Panc1 (cell line): Measurements from ENCODE around the gene KAT6B. TPM values are rescaled to one million over a fixed set of nuclear protein-coding genes. Genes with fewer than 3 reads are reported as not detected.

Source experiments
- ATAC-seq: fragments of 200-7000 bp; cut with Tn5 transposase; 2 replicates; pipeline ENCODE4 v1.9.1; 2020; ENCODE audit warnings: mild to moderate bottlenecking, moderate library complexity
- BruUV-seq: library from RNA; stranded (reverse); fragments of 400-500 nt; replicated peaks from 2 replicates; lab custom pipeline; 2021; lab: Mats Ljungman, UMichigan
- CTCF ChIA-PET: fragments of 300-600 bp; sonication (Branson Sonifier 250); formaldehyde crosslinking; loops from one replicate; lab custom pipeline; 2022; ENCODE audit warnings: antibody characterized with exemption; lab: Charles Lee
- POLR2A ChIA-PET: fragments of 300-600 bp; sonication (Branson Sonifier 250); formaldehyde crosslinking; loops from one replicate; lab custom pipeline; 2022; ENCODE audit warnings: antibody characterized with exemption; lab: Charles Lee
- DNase-seq: peaks from one replicate; pipeline ENCODE4 v3.0.0-alpha.2; 2010; ENCODE audit warnings: low read depth, low spot score
- H3K27ac ChIP-seq: 2 replicates; pipeline ENCODE4 v1.5.1; 2011; ENCODE audit warnings: mild to moderate bottlenecking, low read length, inconsistent platforms
- H3K27me3 ChIP-seq: fragments of 200-500 bp; sonication (Bioruptor generic); 2 replicates; pipeline ENCODE4 v1.6.0; 2014; ENCODE audit warnings: low read length, inconsistent platforms; ENCODE audit not compliant: control insufficient read depth, insufficient read depth
- H3K36me3 ChIP-seq: fragments of 200-500 bp; sonication (Bioruptor generic); 2 replicates; pipeline ENCODE4 v1.5.1; 2014; ENCODE audit warnings: inconsistent platforms, mild to moderate bottlenecking, low read length, moderate library complexity; ENCODE audit not compliant: control insufficient read depth, insufficient read depth
- H3K4me1 ChIP-seq: 2 replicates; pipeline ENCODE4 v1.5.1; 2011; ENCODE audit warnings: inconsistent platforms, mild to moderate bottlenecking, low read length, moderate library complexity; ENCODE audit not compliant: control insufficient read depth, insufficient read depth
- H3K4me3 ChIP-seq, 2 experiments: 2 replicates each; pipeline ENCODE4 v1.5.1; 2011 to 2012; ENCODE audit warnings: low read depth in 2 of 2, low read length in 2 of 2, mild to moderate bottlenecking in 2 of 2, inconsistent platforms in 1 of 2, moderate library complexity in 1 of 2
- H3K9me3 ChIP-seq: fragments of 200-500 bp; sonication (Bioruptor generic); 2 replicates; pipeline ENCODE4 v1.5.1; 2014; ENCODE audit warnings: low read depth, mild to moderate bottlenecking, inconsistent platforms, low read length, moderate library complexity; ENCODE audit not compliant: control insufficient read depth, insufficient read depth
- POLR2AphosphoS5 ChIP-seq: IDR thresholded peaks from 2 replicates; pipeline ENCODE4 v1.6.1; 2012; ENCODE audit warnings: mild to moderate bottlenecking, low read depth, low read length, moderate library complexity
- SIN3A ChIP-seq: IDR thresholded peaks from 2 replicates; pipeline ENCODE4 v1.6.1; 2012; ENCODE audit warnings: low read depth, mild to moderate bottlenecking, low read length, moderate library complexity, borderline replicate concordance; ENCODE audit not compliant: insufficient read depth
- TCF7L2 ChIP-seq: IDR thresholded peaks from 2 replicates; pipeline ENCODE4 v1.6.1; 2011; ENCODE audit warnings: mild to moderate bottlenecking, low read depth, low read length, inconsistent platforms
- in situ Hi-C: cut with HindIII; loops from 2 replicates; pipeline ENCODE4 v1.10.0; 2016; ENCODE audit warnings: low sequenced_read_pairs, low pct_unique_long_range_greater_than_20kb
- intact Hi-C: fragments of 100-400 bp; cut with micrococcal nuclease; formaldehyde crosslinking; loops from one replicate; pipeline ENCODE4 v1.10.0; 2022; ENCODE audit not compliant: unreplicated experiment
- total RNA-seq: library from RNA; stranded (reverse); gene quantifications from one replicate; pipeline ENCODE4 v1.2.1, GENCODE V29; 2021; ENCODE audit not compliant: unreplicated experiment
- TF ChIP-seq, protein P1 (sequence below): fragments of 450-650 bp; IDR thresholded peaks from 2 replicates; pipeline ENCODE4 v1.5.1; 2017; ENCODE audit warnings: mild to moderate bottlenecking
- TF ChIP-seq, protein P2 (sequence below), 2 experiments: IDR thresholded peaks; 2 replicates each; pipeline ENCODE4 v1.6.1; 2011 to 2012; ENCODE audit warnings: low read depth in 2 of 2, control low read depth in 1 of 2, low read length in 1 of 2, mild to moderate bottlenecking in 1 of 2, moderate library complexity in 1 of 2; ENCODE audit not compliant: insufficient read depth in 1 of 2

Gene KAT6B
- total RNA-seq, 1 experiment from 2014 or later = 31.1 TPM

DNA sequence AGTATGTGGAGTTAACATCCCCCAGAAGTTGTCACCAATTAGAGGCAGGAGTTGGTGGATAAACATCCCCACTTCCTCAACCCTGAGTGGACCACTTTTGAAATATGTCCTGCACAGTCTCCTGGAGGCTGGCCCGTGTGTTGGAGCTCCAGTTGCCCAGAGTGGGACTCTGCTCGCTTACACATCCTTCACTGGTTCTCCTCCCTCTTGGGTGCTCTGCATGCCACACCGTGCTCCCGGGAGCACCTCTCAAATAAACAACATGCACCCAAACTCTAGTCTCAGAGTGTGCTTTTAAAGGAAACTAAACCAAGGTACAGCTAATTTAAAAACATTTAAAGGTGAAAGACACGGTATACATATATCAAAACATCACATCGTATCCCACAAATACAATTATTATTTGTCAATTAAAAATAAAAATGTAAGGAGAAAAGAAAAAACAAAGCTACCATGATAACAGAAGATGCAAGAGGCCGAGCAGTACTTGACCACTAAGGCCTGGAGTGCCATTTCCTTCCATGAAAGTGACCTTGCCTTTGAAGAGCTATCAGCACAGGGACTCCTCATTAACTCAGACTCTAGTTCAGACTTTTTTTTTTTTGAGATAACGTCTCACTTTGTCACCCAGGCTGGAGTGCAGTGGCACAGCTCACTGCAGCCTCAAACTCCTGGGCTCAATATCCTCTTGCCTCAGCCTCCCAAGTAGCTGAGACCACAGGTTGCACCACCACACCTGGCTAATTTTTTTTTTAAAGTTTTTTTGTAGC is 237.2 kb downstream of the KAT6B start:
- TF ChIP-seq POLR2AphosphoS5 (no peak), SIN3A (no peak), TCF7L2 (no peak)
- TF ChIP-seq, protein P1, sequence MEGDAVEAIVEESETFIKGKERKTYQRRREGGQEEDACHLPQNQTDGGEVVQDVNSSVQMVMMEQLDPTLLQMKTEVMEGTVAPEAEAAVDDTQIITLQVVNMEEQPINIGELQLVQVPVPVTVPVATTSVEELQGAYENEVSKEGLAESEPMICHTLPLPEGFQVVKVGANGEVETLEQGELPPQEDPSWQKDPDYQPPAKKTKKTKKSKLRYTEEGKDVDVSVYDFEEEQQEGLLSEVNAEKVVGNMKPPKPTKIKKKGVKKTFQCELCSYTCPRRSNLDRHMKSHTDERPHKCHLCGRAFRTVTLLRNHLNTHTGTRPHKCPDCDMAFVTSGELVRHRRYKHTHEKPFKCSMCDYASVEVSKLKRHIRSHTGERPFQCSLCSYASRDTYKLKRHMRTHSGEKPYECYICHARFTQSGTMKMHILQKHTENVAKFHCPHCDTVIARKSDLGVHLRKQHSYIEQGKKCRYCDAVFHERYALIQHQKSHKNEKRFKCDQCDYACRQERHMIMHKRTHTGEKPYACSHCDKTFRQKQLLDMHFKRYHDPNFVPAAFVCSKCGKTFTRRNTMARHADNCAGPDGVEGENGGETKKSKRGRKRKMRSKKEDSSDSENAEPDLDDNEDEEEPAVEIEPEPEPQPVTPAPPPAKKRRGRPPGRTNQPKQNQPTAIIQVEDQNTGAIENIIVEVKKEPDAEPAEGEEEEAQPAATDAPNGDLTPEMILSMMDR = no peak
- TF ChIP-seq, protein P2, sequence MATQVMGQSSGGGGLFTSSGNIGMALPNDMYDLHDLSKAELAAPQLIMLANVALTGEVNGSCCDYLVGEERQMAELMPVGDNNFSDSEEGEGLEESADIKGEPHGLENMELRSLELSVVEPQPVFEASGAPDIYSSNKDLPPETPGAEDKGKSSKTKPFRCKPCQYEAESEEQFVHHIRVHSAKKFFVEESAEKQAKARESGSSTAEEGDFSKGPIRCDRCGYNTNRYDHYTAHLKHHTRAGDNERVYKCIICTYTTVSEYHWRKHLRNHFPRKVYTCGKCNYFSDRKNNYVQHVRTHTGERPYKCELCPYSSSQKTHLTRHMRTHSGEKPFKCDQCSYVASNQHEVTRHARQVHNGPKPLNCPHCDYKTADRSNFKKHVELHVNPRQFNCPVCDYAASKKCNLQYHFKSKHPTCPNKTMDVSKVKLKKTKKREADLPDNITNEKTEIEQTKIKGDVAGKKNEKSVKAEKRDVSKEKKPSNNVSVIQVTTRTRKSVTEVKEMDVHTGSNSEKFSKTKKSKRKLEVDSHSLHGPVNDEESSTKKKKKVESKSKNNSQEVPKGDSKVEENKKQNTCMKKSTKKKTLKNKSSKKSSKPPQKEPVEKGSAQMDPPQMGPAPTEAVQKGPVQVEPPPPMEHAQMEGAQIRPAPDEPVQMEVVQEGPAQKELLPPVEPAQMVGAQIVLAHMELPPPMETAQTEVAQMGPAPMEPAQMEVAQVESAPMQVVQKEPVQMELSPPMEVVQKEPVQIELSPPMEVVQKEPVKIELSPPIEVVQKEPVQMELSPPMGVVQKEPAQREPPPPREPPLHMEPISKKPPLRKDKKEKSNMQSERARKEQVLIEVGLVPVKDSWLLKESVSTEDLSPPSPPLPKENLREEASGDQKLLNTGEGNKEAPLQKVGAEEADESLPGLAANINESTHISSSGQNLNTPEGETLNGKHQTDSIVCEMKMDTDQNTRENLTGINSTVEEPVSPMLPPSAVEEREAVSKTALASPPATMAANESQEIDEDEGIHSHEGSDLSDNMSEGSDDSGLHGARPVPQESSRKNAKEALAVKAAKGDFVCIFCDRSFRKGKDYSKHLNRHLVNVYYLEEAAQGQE (IDR thresholded peaks at IDR 0.05; ENCODE audit: insufficient read depth in 1 of 2, low read depth in 2 of 2, low read length in 1 of 2) = no peak
- H3K9me3 ChIP-seq = no peaks in the 10 kb centered on the region
- intact Hi-C loops = no loop called here
- ChIA-PET POLR2A (interaction anchor here (0.5 to 0.6 kb wide), 2 partner anchors 194 to 601 kb away, joined by 3 read pairs; no protein-coding TSS in a partner anchor), CTCF (no interaction called here)
- ATAC-seq (no peak), DNase-seq (no peak)
- H3K4me3 ChIP-seq = no peak overlapping the region
- H3K4me1 ChIP-seq = no peaks in the 10 kb centered on the region
- no peak overlapping the region for H3K27ac ChIP-seq
- H3K27me3 ChIP-seq = no peaks in the 10 kb centered on the region
- no peaks in the 10 kb centered on the region for H3K36me3 ChIP-seq
- no TSS peak for BruUV-seq
- in situ Hi-C loops = no loop called here

DNA sequence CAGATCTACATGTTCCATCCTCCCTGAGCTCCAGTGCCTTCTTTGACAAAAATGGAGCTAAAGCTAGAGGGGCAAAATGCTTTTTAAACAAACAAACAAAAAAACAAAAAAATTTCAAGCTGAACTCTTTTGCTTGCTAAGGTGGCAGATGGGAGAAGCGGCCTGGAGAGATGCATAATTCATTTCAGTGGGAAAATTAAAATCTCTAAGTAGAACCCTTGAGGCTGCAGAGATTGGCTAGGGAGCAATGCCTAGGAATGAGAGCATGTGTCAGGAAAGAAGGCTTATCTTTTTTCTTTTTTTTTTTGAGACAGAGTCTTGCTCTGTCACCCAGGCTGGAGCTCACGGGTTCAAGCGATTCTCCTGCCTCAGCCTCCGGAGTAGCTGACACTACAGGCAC is 238.7 kb downstream of the KAT6B start:
- no peaks in the 10 kb centered on the region for H3K27me3 ChIP-seq
- no peak for DNase-seq
- in situ Hi-C loops = no loop called here
- H3K9me3 ChIP-seq = no peaks in the 10 kb centered on the region
- no peak overlapping the region for H3K4me3 ChIP-seq
- intact Hi-C loops = no loop called here
- no peaks in the 10 kb centered on the region for H3K4me1 ChIP-seq
- no peak for TF ChIP-seq TCF7L2
- no peak for TF ChIP-seq SIN3A
- TF ChIP-seq, protein P2 (IDR thresholded peaks at IDR 0.05; ENCODE audit: insufficient read depth in 1 of 2, low read depth in 2 of 2, low read length in 1 of 2) = no peak
- TF ChIP-seq POLR2AphosphoS5 = no peak
- TF ChIP-seq, protein P1 = no peak
- no peak overlapping the region for H3K27ac ChIP-seq
- ChIA-PET CTCF (no interaction called here), POLR2A (no interaction called here)
- H3K36me3 ChIP-seq = no peaks in the 10 kb centered on the region
- no TSS peak for BruUV-seq
- no peak for ATAC-seq
